ENCODE results near the gene PDGFB.

Gene PDGFB

GRCh38 chr22:39244496-39245129 lies at the start of gene PDGFB:
PDGFB (minus strand) TSS chr22:39244982; CDS start chr22:39243963, 1,019 bp downstream.
- peak; percentile 37 for DNase-seq

GRCh38 chr22:39293766-39294368 lies 49.1 kb upstream of the PDGFB start:
- DNase-seq, result no peak

GRCh38 chr22:39292561-39293074 lies 47.8 kb upstream of the PDGFB start:
- peak; percentile 26 for DNase-seq

GRCh38 chr22:39292031-39292462 lies 47.3 kb upstream of the PDGFB start:
- DNase-seq, result no peak

GRCh38 chr22:39291523-39291922 lies 46.7 kb upstream of the PDGFB start:
- no peak for DNase-seq

GRCh38 chr22:39290724-39291161 lies 46.0 kb upstream of the PDGFB start:
- no peak for DNase-seq

GRCh38 chr22:39289975-39290720 lies 45.4 kb upstream of the PDGFB start:
- no peak for DNase-seq

GRCh38 chr22:39289533-39289932 lies 44.8 kb upstream of the PDGFB start:
- no peak for DNase-seq

GRCh38 chr22:39288135-39288898 lies 43.5 kb upstream of the PDGFB start:
- no peak for DNase-seq

GRCh38 chr22:39287076-39287725 lies 42.4 kb upstream of the PDGFB start:
- DNase-seq, result no peak

GRCh38 chr22:39284983-39285382 lies 40.2 kb upstream of the PDGFB start:
- DNase-seq, result no peak

GRCh38 chr22:39284142-39284980 lies 39.6 kb upstream of the PDGFB start:
- no peak for DNase-seq

GRCh38 chr22:39283322-39284141 lies 38.8 kb upstream of the PDGFB start:
- DNase-seq, result no peak

GRCh38 chr22:39282645-39283321 lies 38.0 kb upstream of the PDGFB start:
- no peak for DNase-seq

GRCh38 chr22:39281126-39281525 lies 36.3 kb upstream of the PDGFB start:
- DNase-seq, result no peak

GRCh38 chr22:39280250-39280649 lies 35.5 kb upstream of the PDGFB start:
- no peak for DNase-seq

- no peak for DNase-seq
Observed at GRCh38 chr22:39279170-39279850, 34.5 kb upstream of the PDGFB start.

- no peak for DNase-seq
Observed at GRCh38 chr22:39278040-39278439, 33.3 kb upstream of the PDGFB start.

GRCh38 chr22:39277142-39277607 lies 32.4 kb upstream of the PDGFB start:
- no peak for DNase-seq
